Measurements from ENCODE around the gene NPR1. TPM values are rescaled to one million over a fixed set of nuclear protein-coding genes. Genes with fewer than 3 reads are reported as not detected.

The NPR1 gene
- total and polyA plus RNA-seq, 2 experiments from 2014 or later: 1.1 to 1.7 TPM

GRCh38 chr1:153735090-153735420 lies 56.6 kb downstream of the NPR1 start:
- H3K36me3 ChIP-seq: peaks cover 4% of the 10 kb centered on the region
- no peak overlapping the region for H3K4me3 ChIP-seq
- H3K27ac ChIP-seq: no peak overlapping the region
- no peaks in the 10 kb centered on the region for H3K4me1 ChIP-seq (ENCODE audit: low read depth)
- no peaks in the 10 kb centered on the region for H3K9me3 ChIP-seq (ENCODE audit: low read depth)
- no peaks in the 10 kb centered on the region for H3K27me3 ChIP-seq
- TF ChIP-seq CTCF (IDR thresholded peaks at IDR 0.05; ENCODE audit: low read depth, low read length): no peak
- DNase-seq (ENCODE audit: low read depth in 1 of 2, low spot score in 1 of 2): no peak

- Histone ChIP-seq H3K4me3 (no peak overlapping the region), H3K4me1 (ENCODE audit: low read depth) (no peaks in the 10 kb centered on the region), H3K9me3 (ENCODE audit: low read depth) (no peaks in the 10 kb centered on the region), H3K27me3 (no peaks in the 10 kb centered on the region), H3K27ac (no peak overlapping the region), H3K36me3 (peaks cover 49% of the 10 kb centered on the region)
- TF ChIP-seq CTCF (IDR thresholded peaks at IDR 0.05; ENCODE audit: low read depth, low read length): no peak
- DNase-seq (ENCODE audit: low read depth in 1 of 2, low spot score in 1 of 2): no peak
Observed at GRCh38 chr1:153741986-153742385, 63.5 kb downstream of the NPR1 start.

GRCh38 chr1:153742411-153743142 lies 64.1 kb downstream of the NPR1 start:
- no peak overlapping the region for H3K4me3 ChIP-seq
- no peaks in the 10 kb centered on the region for H3K9me3 ChIP-seq (ENCODE audit: low read depth)
- no peak for TF ChIP-seq CTCF (IDR thresholded peaks at IDR 0.05; ENCODE audit: low read depth, low read length)
- DNase-seq (ENCODE audit: low read depth in 1 of 2, low spot score in 1 of 2): peak in 1 of 2 donors; percentile 74
- no peaks in the 10 kb centered on the region for H3K4me1 ChIP-seq (ENCODE audit: low read depth)
- no peaks in the 10 kb centered on the region for H3K27me3 ChIP-seq
- no peak overlapping the region for H3K27ac ChIP-seq
- peaks cover 51% of the 10 kb centered on the region for H3K36me3 ChIP-seq

Other genes with a start within 250 kb of the NPR1 start
- gene S100A7, start 218.0 kb upstream of the NPR1 start, total RNA-seq: not detected in 2 replicates
- not detected in 2 replicates for gene S100A7, start 218.0 kb upstream of the NPR1 start, polyA plus RNA-seq
- 13.7 and 23.1 TPM in 2 replicates for gene S100A6, start 142.7 kb upstream of the NPR1 start, total RNA-seq
- gene S100A6, start 142.7 kb upstream of the NPR1 start, polyA plus RNA-seq: 40.7 and 54.7 TPM in 2 replicates
- gene S100A5, start 137.8 kb upstream of the NPR1 start, total RNA-seq: not detected in 2 replicates
- gene S100A5, start 137.8 kb upstream of the NPR1 start, polyA plus RNA-seq: 0.31 and 0.52 TPM in 2 replicates
- gene S100A4, start 132.9 kb upstream of the NPR1 start, total RNA-seq: 74.1 and 89.4 TPM in 2 replicates
- gene S100A4, start 132.9 kb upstream of the NPR1 start, polyA plus RNA-seq: 129 and 133 TPM in 2 replicates
- gene S100A3, start 129.4 kb upstream of the NPR1 start, total RNA-seq: 1.8 TPM in 1 of 2 replicates, not detected in the other
- gene S100A3, start 129.4 kb upstream of the NPR1 start, polyA plus RNA-seq: 0.42 and 0.86 TPM in 2 replicates
- 0.35 TPM in 1 of 2 replicates, not detected in the other for gene S100A2, start 112.8 kb upstream of the NPR1 start, total RNA-seq
- 2.3 and 3.7 TPM in 2 replicates for gene S100A2, start 112.8 kb upstream of the NPR1 start, polyA plus RNA-seq
- 59.7 and 76.6 TPM in 2 replicates for gene S100A16, start 65.6 kb upstream of the NPR1 start, total RNA-seq
- gene S100A16, start 65.6 kb upstream of the NPR1 start, polyA plus RNA-seq: 110 and 120 TPM in 2 replicates
- gene S100A14, start 62.4 kb upstream of the NPR1 start, total RNA-seq: 0.51 TPM in 1 of 2 replicates, not detected in the other
- gene S100A14, start 62.4 kb upstream of the NPR1 start, polyA plus RNA-seq: 0.70 and 1.9 TPM in 2 replicates
- 98.4 and 101 TPM in 2 replicates for gene S100A13, start 51.2 kb upstream of the NPR1 start, total RNA-seq
- gene S100A13, start 51.2 kb upstream of the NPR1 start, polyA plus RNA-seq: 192 and 250 TPM in 2 replicates
- 2.2 and 7.6 TPM in 2 replicates for gene S100A1, start 50.3 kb upstream of the NPR1 start, total RNA-seq
- gene S100A1, start 50.3 kb upstream of the NPR1 start, polyA plus RNA-seq: 0.42 TPM in 1 of 2 replicates, not detected in the other
- gene CHTOP, start 44.6 kb upstream of the NPR1 start, total RNA-seq: 71.0 and 78.0 TPM in 2 replicates
- gene CHTOP, start 44.6 kb upstream of the NPR1 start, polyA plus RNA-seq: 94.3 and 104 TPM in 2 replicates
- 56.1 and 83.4 TPM in 2 replicates for gene SNAPIN, start 20.0 kb upstream of the NPR1 start, total RNA-seq
- 113 and 115 TPM in 2 replicates for gene SNAPIN, start 20.0 kb upstream of the NPR1 start, polyA plus RNA-seq
- gene ILF2, start 7.7 kb upstream of the NPR1 start, total RNA-seq: 174 and 200 TPM in 2 replicates
- 276 and 294 TPM in 2 replicates for gene ILF2, start 7.7 kb upstream of the NPR1 start, polyA plus RNA-seq
- gene INTS3, start 49.4 kb downstream of the NPR1 start, total RNA-seq: 45.4 and 73.5 TPM in 2 replicates
- gene INTS3, start 49.4 kb downstream of the NPR1 start, polyA plus RNA-seq: 39.7 and 60.5 TPM in 2 replicates
- 20.7 and 27.7 TPM in 2 replicates for gene SLC27A3, start 96.7 kb downstream of the NPR1 start, total RNA-seq
- 30.6 and 46.7 TPM in 2 replicates for gene SLC27A3, start 96.7 kb downstream of the NPR1 start, polyA plus RNA-seq
- 10.8 and 19.6 TPM in 2 replicates for gene GATAD2B, start 244.3 kb downstream of the NPR1 start, total RNA-seq
- 8.1 and 11.8 TPM in 2 replicates for gene GATAD2B, start 244.3 kb downstream of the NPR1 start, polyA plus RNA-seq